GM12878 (cell line): ENCODE data around the gene DEPDC1B. TPM values are rescaled to one million over a fixed set of nuclear protein-coding genes. Genes with fewer than 3 reads are reported as not detected.
A peak's percentile ranks its signal among the peaks of the same experiment; 100 is the strongest.

ENCODE experiments used
- ATAC-seq: fragments of 200-7000 bp; cut with Tn5 transposase; 3 replicates; pipeline ENCODE4 v1.9.1; 2020; ENCODE audit warnings: mild to moderate bottlenecking, moderate library complexity
- BruUV-seq: library from RNA; stranded (reverse); fragments of 400-500 nt; replicated peaks from 2 replicates; lab custom pipeline; 2021; lab: Mats Ljungman, UMichigan
- CTCF ChIA-PET: fragments of 300-600 bp; sonication (Branson Sonifier 250); formaldehyde crosslinking; extraction: SDS; loops from one replicate; lab custom pipeline; 2021; ENCODE audit warnings: inconsistent platforms; lab: Yijun Ruan, JAX
- POLR2A ChIA-PET: fragments of 350-600 bp; formaldehyde crosslinking; extraction: SDS; loops from one replicate; lab custom pipeline; 2021; ENCODE audit warnings: inconsistent platforms; lab: Charles Lee
- RAD21 ChIA-PET: fragments of 300-600 bp; sonication (Branson Sonifier 250); formaldehyde crosslinking; loops from one replicate; lab custom pipeline; 2023; ENCODE audit warnings: antibody characterized with exemption; ENCODE audit not compliant: unreplicated experiment; lab: Charles Lee
- SMC1A ChIA-PET: fragments of 300-600 bp; sonication (Branson Sonifier 250); formaldehyde crosslinking; loops from one replicate; lab custom pipeline; 2023; ENCODE audit not compliant: unreplicated experiment, uncharacterized antibody; lab: Charles Lee
- DNase-seq: peaks from one replicate; pipeline ENCODE4 v3.0.0-alpha.2; 2011; ENCODE audit warnings: low read depth, low spot score
- FAIRE-seq: peaks from 3 replicates; lab custom pipeline; 2011; peaks lifted over from hg19 to GRCh38; lab: Jason Lieb, UNC
- H2AFZ ChIP-seq: 2 replicates; pipeline ENCODE4 v1.6.0; 2011; ENCODE audit warnings: low read depth, low read length, control low read depth; ENCODE audit not compliant: control insufficient read depth
- H3K27ac ChIP-seq: 2 replicates; pipeline ENCODE4 v1.5.1; 2011; ENCODE audit warnings: control low read depth; ENCODE audit not compliant: control insufficient read depth, insufficient read depth
- H3K27me3 ChIP-seq, 2 experiments: replicated peaks in 1 of 2; 2 replicates each; pipeline versions ENCODE4 v1.6.0 to v1.6.1; 2011; ENCODE audit warnings: low read length in 1 of 2; ENCODE audit not compliant: control insufficient read depth in 2 of 2, insufficient read depth in 2 of 2
- H3K36me3 ChIP-seq, 2 experiments: 2 replicates each; pipeline ENCODE4 v1.5.1; 2011; ENCODE audit warnings: low read length in 1 of 2; ENCODE audit not compliant: control insufficient read depth in 2 of 2, insufficient read depth in 2 of 2
- H3K4me1 ChIP-seq: 2 replicates; pipeline ENCODE4 v1.6.1; 2011; ENCODE audit warnings: mild to moderate bottlenecking, low read length, moderate library complexity, mixed read lengths; ENCODE audit not compliant: control insufficient read depth, insufficient read depth
- H3K4me2 ChIP-seq: 2 replicates; pipeline ENCODE4 v1.6.0; 2011; ENCODE audit warnings: control low read depth; ENCODE audit not compliant: control insufficient read depth, insufficient read depth
- H3K4me3 ChIP-seq: fragments of 200-600 bp; sonication (generic); 2 replicates; pipeline ENCODE4 v1.5.1; 2016
- H3K79me2 ChIP-seq: 2 replicates; pipeline ENCODE4 v1.6.0; 2011; ENCODE audit warnings: low read length; ENCODE audit not compliant: control insufficient read depth, insufficient read depth
- H3K9ac ChIP-seq: 2 replicates; pipeline ENCODE4 v1.8.0; 2011; ENCODE audit warnings: low read length, control low read depth, mixed read lengths; ENCODE audit not compliant: control insufficient read depth, insufficient read depth
- H3K9me3 ChIP-seq: replicated peaks from 3 replicates; pipeline ENCODE4 v1.5.1; 2011; ENCODE audit warnings: mild to moderate bottlenecking, low read length; ENCODE audit not compliant: control insufficient read depth, insufficient read depth
- H4K20me1 ChIP-seq: 2 replicates; pipeline ENCODE4 v1.6.0; 2011; ENCODE audit not compliant: control insufficient read depth, insufficient read depth
- JUNB ChIP-seq: IDR thresholded peaks from 2 replicates; pipeline ENCODE4 v1.6.1; 2016; ENCODE audit warnings: antibody characterized with exemption, mild to moderate bottlenecking
- KAT2A ChIP-seq: conservative IDR thresholded peaks from 2 replicates; pipeline ENCODE4 v1.6.1; 2011; ENCODE audit warnings: low read depth, low read length; ENCODE audit not compliant: control insufficient read depth
- KLF5 ChIP-seq: fragments of 450-650 bp; IDR thresholded peaks from 2 replicates; pipeline ENCODE4 v1.6.1; 2014; ENCODE audit warnings: mild to moderate bottlenecking; ENCODE audit not compliant: partially characterized antibody
- RUNX3 ChIP-seq: IDR thresholded peaks from 2 replicates; pipeline ENCODE4 v1.6.1; 2012; ENCODE audit warnings: low read length, inconsistent platforms
- SMC3 ChIP-seq: IDR thresholded peaks from 2 replicates; pipeline ENCODE4 v1.6.1; 2011; ENCODE audit warnings: low read length, improper control_type of control experiment, borderline replicate concordance
- SRF ChIP-seq, 2 experiments: IDR thresholded peaks; 2 replicates each; pipeline ENCODE4 v1.6.1; 2011; ENCODE audit warnings: low read depth in 2 of 2, low read length in 2 of 2, mild to moderate bottlenecking in 1 of 2, moderate library complexity in 1 of 2
- WGBS: methylation state at CpG from one replicate; pipeline ENCODE4 v1.1.6; 2016; ENCODE audit warnings: low lambda C conversion rate; ENCODE audit not compliant: insufficient replicate concordance, insufficient coverage; ENCODE audit errors: missing lambda C conversion rate; 5-methylcytosine and 5-hydroxymethylcytosine counted together
- in situ Hi-C: fragments of 300-500 bp; cut with MboI; formaldehyde crosslinking; loops from 9 replicates; pipeline ENCODE4 v1.14.3; 2018; ENCODE audit warnings: mixed read lengths
- intact Hi-C: fragments of 100-400 bp; cut with micrococcal nuclease; formaldehyde crosslinking; loops from one replicate; pipeline ENCODE4 v1.14.2; 2022; ENCODE audit not compliant: unreplicated experiment
- polyA plus RNA-seq, 11 experiments: library from polyadenylated mRNA; depleted of rRNA in 4 of 11; unstranded in 6 of 11; stranded (reverse) in 5 of 11; fragments of >200 nt; fragmentation: Nextera tagmentation in 4 of 11; fragmentation: Illumina TruSeq in 1 of 11; extraction: Ambion mirVana in 4 of 11; extraction: Trizol in 1 of 11; gene quantifications; 1 replicate in 1 of 11; 2 replicates in 10 of 11; pipeline versions ENCODE4 v1.2.1 to v1.2.3, GENCODE V29; 2011 to 2016; ENCODE audit warnings: inconsistent platforms in 2 of 11, missing spikeins in 2 of 11, low read depth in 1 of 11
- total RNA-seq, 4 experiments: library from RNA; depleted of rRNA in 3 of 4; stranded (reverse); fragments of >200 nt in 3 of 4; fragmentation: Illumina TruSeq in 1 of 4; extraction: Trizol in 1 of 4; gene quantifications; 2 replicates each; pipeline versions ENCODE4 v1.2.1 to v1.2.3, GENCODE V29; 2013 to 2021

Gene DEPDC1B
- total and polyA plus RNA-seq, 10 of the 15 experiments (the other 5 are each of a cell fraction or from before 2014, with no cell fraction given), result 29.7 to 56.5 (median 35.5) TPM

DNA sequence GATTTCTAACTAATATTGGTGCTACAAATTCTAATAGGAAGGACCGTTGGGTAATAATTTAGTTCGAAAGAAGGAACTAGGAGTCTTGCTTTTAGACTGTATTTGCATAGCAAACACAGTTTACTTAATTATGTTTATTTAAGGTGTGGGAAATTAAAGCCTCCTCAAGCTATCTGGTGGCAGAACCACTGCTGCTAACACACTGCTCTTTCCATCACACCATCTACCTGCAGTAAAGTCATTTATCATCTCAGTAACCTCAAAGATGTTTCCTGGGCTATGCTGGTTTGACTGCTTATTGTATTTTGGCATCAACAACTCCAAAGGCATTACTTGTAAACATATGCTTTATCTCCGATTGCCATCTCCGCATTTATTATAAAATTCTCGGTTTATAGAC, 114.3 kb downstream of the DEPDC1B start (continued):
- TF ChIP-seq SMC3, result no peak

DNA sequence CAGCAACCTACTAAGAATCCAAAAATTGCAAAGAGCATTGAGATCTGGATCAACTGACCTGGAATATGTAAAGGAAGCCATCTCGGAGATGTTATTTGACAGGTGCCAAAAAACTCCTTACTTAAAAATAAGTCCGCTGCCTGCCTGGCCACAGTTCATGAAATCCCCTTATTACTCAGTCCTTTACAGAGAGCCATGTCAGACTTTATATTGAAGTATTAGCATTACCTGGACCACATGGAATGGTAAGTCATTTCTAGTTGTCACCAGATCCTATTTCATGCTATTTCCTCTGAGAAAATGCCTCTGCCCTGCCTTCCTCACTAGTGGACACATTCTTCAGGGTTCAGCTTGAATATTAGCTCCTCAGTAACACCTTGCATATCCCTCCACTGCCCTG, 115.7 kb downstream of the DEPDC1B start:
- in situ Hi-C loops (no loop called here), intact Hi-C loops (no loop called here)
- Histone ChIP-seq H2AFZ (no peak overlapping the region), H3K79me2 (no peaks in the 10 kb centered on the region), H3K27me3 (no peaks in the 10 kb centered on the region), H3K9me3 (peaks cover 1% of the 10 kb centered on the region; the same call in 1 of the 3 replicates), H3K4me2 (no peak overlapping the region), H3K9ac (no peak overlapping the region), H3K4me3 (no peak overlapping the region), H3K36me3 (no peaks in the 10 kb centered on the region), H4K20me1 (no peaks in the 10 kb centered on the region), H3K27ac (no peak overlapping the region), H3K4me1 (peaks cover 8% of the 10 kb centered on the region; the same call in 1 of the 2 replicates)
- ChIA-PET POLR2A (no interaction called here), RAD21 (interaction anchor here (1.1 to 4.7 kb wide), 4 partner anchors 14 to 90 kb away, joined by 5 to 24 read pairs (median 7); no protein-coding TSS in a partner anchor), SMC1A (interaction anchor here (0.9 to 1.7 kb wide), 4 partner anchors 42 to 769 kb away, joined by 3 to 4 read pairs (median 3); no protein-coding TSS in a partner anchor), CTCF (interaction anchor here (1.0 to 2.0 kb wide), 2 partner anchors 13 to 85 kb away, joined by 5 to 8 read pairs; no protein-coding TSS in a partner anchor)
- no TSS peak for BruUV-seq
- 76% methylated on average over 2 of the region's 2 CpGs for WGBS
- no peak for FAIRE-seq
- ATAC-seq, result peak; percentile 54
- TF ChIP-seq JUNB (no peak), KLF5 (no peak), RUNX3 (peak; percentile 16; the same call in 1 of the 2 replicates), SRF (IDR thresholded peaks at IDR 0.05; ENCODE audit: low read depth in 2 of 2, low read length in 2 of 2) (no peak), KAT2A (no peak)
- DNase-seq, result no peak
